NB4 (cell line): ENCODE measurements around the gene RTCB.

ENCODE experiments used
- CTCF ChIP-seq: IDR thresholded peaks from one replicate; pipeline ENCODE4 v1.5.1; 2012; ENCODE audit warnings: low read depth, low read length
- POLR2A ChIP-seq: IDR thresholded peaks from 2 replicates; pipeline ENCODE4 v1.6.1; 2011; ENCODE audit warnings: mild to moderate bottlenecking; ENCODE audit not compliant: insufficient read length; ENCODE audit errors: extremely low read depth

- TF ChIP-seq CTCF = no peak
- TF ChIP-seq POLR2A = no peak
Observed at GRCh38 chr22:32376681-32377080, 35.4 kb downstream of the RTCB start.
